HepG2 (cell line): ENCODE results near the gene GRHPR. TPM values are rescaled to one million over a fixed set of nuclear protein-coding genes. Genes with fewer than 3 reads are reported as not detected.

Experiments
- ATAC-seq: fragments of 200-7000 bp; cut with Tn5 transposase; 3 replicates; pipeline ENCODE4 v1.9.1; 2020; ENCODE audit warnings: mild to moderate bottlenecking, moderate library complexity
- BruUV-seq: library from RNA; stranded (reverse); fragments of 400-500 nt; replicated peaks from 2 replicates; lab custom pipeline; 2021; lab: Mats Ljungman, UMichigan
- CTCF ChIA-PET: fragments of 300-600 bp; formaldehyde crosslinking; extraction: SDS; loops from one replicate; lab custom pipeline; 2021; ENCODE audit warnings: low total read pairs, inconsistent platforms, low intra/inter-chr PET ratio; lab: Yijun Ruan, JAX
- POLR2A ChIA-PET: fragments of 350-600 bp; sonication (Branson Sonifier 250); formaldehyde crosslinking; loops from one replicate; lab custom pipeline; 2020; ENCODE audit warnings: antibody characterized with exemption, inconsistent platforms; lab: Yijun Ruan, JAX
- DNase-seq: peaks from one replicate; pipeline ENCODE4 v3.0.0-alpha.2; 2015; ENCODE audit warnings: low spot score
- FAIRE-seq: peaks from 3 replicates; lab custom pipeline; 2011; peaks lifted over from hg19 to GRCh38; lab: Jason Lieb, UNC
- H2AFZ ChIP-seq: one replicate; pipeline ENCODE4 v1.6.1; 2011; ENCODE audit warnings: low read length, inconsistent platforms
- H3K27ac ChIP-seq: fragments of 300-600 bp; 3 replicates; pipeline ENCODE4 v1.8.0; 2011; ENCODE audit warnings: mixed run types, mild to moderate bottlenecking, mixed read lengths, low read length, inconsistent platforms; ENCODE audit not compliant: insufficient read depth; ENCODE audit errors: extremely low read length
- H3K27me3 ChIP-seq, 2 experiments: fragments of 200-600 bp in 1 of 2; 2 replicates in 1 of 2; 3 replicates in 1 of 2; pipeline versions ENCODE4 v1.6.0 to v1.8.0; 2011; ENCODE audit warnings: low read length in 2 of 2, mild to moderate bottlenecking in 2 of 2, moderate library complexity in 2 of 2, inconsistent platforms in 1 of 2; ENCODE audit not compliant: insufficient read depth in 2 of 2, control insufficient read depth in 1 of 2
- H3K36me3 ChIP-seq, 2 experiments: fragments of 200-600 bp in 1 of 2; replicated peaks in 1 of 2; 2 replicates in 1 of 2; 3 replicates in 1 of 2; pipeline versions ENCODE4 v1.5.1 to v1.8.0; 2011; ENCODE audit warnings: low read length in 2 of 2, inconsistent platforms in 1 of 2; ENCODE audit not compliant: insufficient read depth in 2 of 2, control insufficient read depth in 1 of 2
- H3K4me1 ChIP-seq: 2 replicates; pipeline ENCODE4 v1.5.1; 2012; ENCODE audit warnings: low read length, inconsistent platforms; ENCODE audit not compliant: insufficient read depth
- H3K4me2 ChIP-seq: 2 replicates; pipeline ENCODE4 v1.6.0; 2011; ENCODE audit warnings: low read depth, low read length, inconsistent platforms
- H3K4me3 ChIP-seq, 3 experiments: fragments of 200-600 bp in 1 of 3; sonication (generic), shearing (Covaris generic) in 1 of 3; replicated peaks in 1 of 3; 2 replicates each; pipeline ENCODE4 v1.5.1; 2011 to 2016; ENCODE audit warnings: low read length in 3 of 3, inconsistent platforms in 2 of 3, low read depth in 2 of 3, mild to moderate bottlenecking in 2 of 3, control low read depth in 1 of 3, mixed read lengths in 1 of 3; ENCODE audit not compliant: insufficient read depth in 1 of 3
- H3K79me2 ChIP-seq: one replicate; pipeline ENCODE4 v1.6.1; 2011; ENCODE audit warnings: low read length, inconsistent platforms; ENCODE audit not compliant: insufficient read depth
- H3K9ac ChIP-seq: 2 replicates; pipeline ENCODE4 v1.6.0; 2011; ENCODE audit warnings: mild to moderate bottlenecking, low read depth, low read length, inconsistent platforms; ENCODE audit not compliant: insufficient read depth
- H3K9me3 ChIP-seq: 2 replicates; pipeline ENCODE4 v1.5.1; 2012; ENCODE audit warnings: mild to moderate bottlenecking, low read length
- H4K20me1 ChIP-seq: 2 replicates; pipeline ENCODE4 v1.6.0; 2011; ENCODE audit warnings: inconsistent platforms, mild to moderate bottlenecking, low read length, moderate library complexity; ENCODE audit not compliant: insufficient read depth
- PCBP2 ChIP-seq: fragments of 200-400 bp; formaldehyde crosslinking; optimal IDR thresholded peaks from 2 replicates; pipeline ENCODE3; 2018; ENCODE audit warnings: low read length, low read depth; ENCODE audit not compliant: poor library complexity, severe bottlenecking
- PHF20 ChIP-seq: sonication (generic); formaldehyde crosslinking; IDR thresholded peaks from 2 replicates; pipeline ENCODE4 v1.5.0; 2020; ENCODE audit warnings: mild to moderate bottlenecking, missing genetic modification reagents
- PTBP1 ChIP-seq: fragments of 200-400 bp; formaldehyde crosslinking; IDR thresholded peaks from 2 replicates; pipeline ENCODE4 v1.6.1; 2018; ENCODE audit warnings: low read length, low read depth; ENCODE audit not compliant: poor library complexity, severe bottlenecking
- RARA ChIP-seq: IDR thresholded peaks from 2 replicates; pipeline ENCODE4 v1.6.1; 2016; ENCODE audit warnings: missing genetic modification reagents, missing compliant biosample characterization
- ZMYM4 ChIP-seq: sonication (generic); formaldehyde crosslinking; IDR thresholded peaks from 2 replicates; pipeline ENCODE4 v1.8.1; 2023; ENCODE audit warnings: mild to moderate bottlenecking, missing genetic modification reagents
- ZNF318 ChIP-seq: sonication (generic); formaldehyde crosslinking; IDR thresholded peaks from 2 replicates; pipeline ENCODE4 v1.4.0; 2020; ENCODE audit warnings: mild to moderate bottlenecking, missing genetic modification reagents
- ZNF430 ChIP-seq: sonication (generic); formaldehyde crosslinking; IDR thresholded peaks from 2 replicates; pipeline ENCODE4 v1.9.0; 2021; ENCODE audit warnings: mild to moderate bottlenecking, missing genetic modification reagents
- ZSCAN29 ChIP-seq: sonication (generic); formaldehyde crosslinking; conservative IDR thresholded peaks from 2 replicates; pipeline ENCODE4 v1.4.0; 2020; ENCODE audit warnings: mild to moderate bottlenecking, missing genetic modification reagents
- WGBS: methylation state at CpG from one replicate; pipeline ENCODE4 v1.1.6; 2017; ENCODE audit warnings: low lambda C conversion rate; 5-methylcytosine and 5-hydroxymethylcytosine counted together
- in situ Hi-C: cut with HindIII; loops from 2 replicates; pipeline ENCODE4 v1.10.0; 2017; ENCODE audit warnings: low pct_unique_long_range_greater_than_20kb; ENCODE audit not compliant: extremely low pct_ligation_motif_present
- intact Hi-C: fragments of 100-400 bp; cut with micrococcal nuclease; formaldehyde crosslinking; loops from one replicate; pipeline ENCODE4 v1.10.0; 2022; ENCODE audit not compliant: unreplicated experiment
- polyA plus RNA-seq, 8 experiments: library from polyadenylated mRNA; depleted of rRNA in 3 of 8; stranded (reverse) in 7 of 8; unstranded in 1 of 8; fragments of >200 nt; fragmentation: Illumina TruSeq in 4 of 8; extraction: Trizol in 4 of 8; gene quantifications; 2 replicates each; pipeline versions ENCODE4 v1.2.1 to v1.2.3, GENCODE V29; 2011 to 2016; ENCODE audit warnings: low read depth in 4 of 8, missing spikeins in 1 of 8, mixed read lengths in 1 of 8; ENCODE audit not compliant: insufficient read depth in 1 of 8
- total RNA-seq, 5 experiments: library from RNA; depleted of rRNA; stranded (reverse); fragments of >200 nt; fragmentation: Illumina TruSeq; extraction: Trizol; gene quantifications; 2 replicates each; pipeline ENCODE4 v1.2.3, GENCODE V29; 2016; ENCODE audit warnings: low read depth in 1 of 5
- TF ChIP-seq, protein P1 (sequence below): sonication (generic); formaldehyde crosslinking; IDR thresholded peaks from 2 replicates; pipeline ENCODE4 v1.8.0; 2022; ENCODE audit warnings: mild to moderate bottlenecking, missing genetic modification reagents, borderline replicate concordance
- TF ChIP-seq, protein P2 (sequence below): sonication (generic); formaldehyde crosslinking; conservative IDR thresholded peaks from 2 replicates; pipeline ENCODE4 v1.8.1; 2023; ENCODE audit warnings: missing genetic modification reagents
- TF ChIP-seq, protein P3 (sequence below): sonication (generic); formaldehyde crosslinking; IDR thresholded peaks from 2 replicates; pipeline ENCODE4 v1.4.0; 2020; ENCODE audit warnings: missing genetic modification reagents, mild to moderate bottlenecking, borderline replicate concordance

Gene GRHPR
- total and polyA plus RNA-seq, 2 of the 13 experiments (the other 11 are each of a cell fraction or from before 2014, with no cell fraction given), result 113 to 115 TPM

- Histone ChIP-seq H3K27ac (peak overlapping the region; percentile 64), H3K4me2 (peak overlapping the region; percentile 75), H2AFZ (no peak overlapping the region), H3K79me2 (peaks cover 20% of the 10 kb centered on the region), H3K9ac (peak overlapping the region; percentile 86), H3K9me3 (no peaks in the 10 kb centered on the region), H3K36me3 (peaks cover 4 to 26% of the 10 kb centered on the region in 2 experiments; a peak in 4 of 5 replicates), H3K27me3 (no peaks in the 10 kb centered on the region; a peak in 1 of 5 replicates), H4K20me1 (no peaks in the 10 kb centered on the region), H3K4me1 (peaks cover 52% of the 10 kb centered on the region), H3K4me3 (peak overlapping the region; percentile 79 to 86 (median 82))
- WGBS, result 0% methylated on average over 7 of the region's 7 CpGs
- ChIA-PET CTCF (no interaction called here), POLR2A (interaction anchor here (1.6 to 2.5 kb wide), 6 partner anchors 16 to 422 kb away, joined by 4 to 16 read pairs (median 8); partner anchors contain the start of genes EXOSC3 and GRHPR)
- no peak for FAIRE-seq
- ATAC-seq, result no peak; the same call in 2 of the 3 replicates
- in situ Hi-C loops (loop anchor here (10.0 to 25.0 kb wide), 4 partner anchors 251 to 876 kb away; partner anchors contain the start of gene SLC25A51), intact Hi-C loops (loop anchor here (5.0 to 10.0 kb wide), 3 partner anchors 106 to 416 kb away; partner anchors contain the start of genes EXOSC3, SLC25A51 and TOMM5)
- no TSS peak for BruUV-seq
- DNase-seq, result no peak
- TF ChIP-seq ZMYM4 (CRISPR knock-in tag), result no peak
- TF ChIP-seq RARA (CRISPR knock-in tag), result no peak
- TF ChIP-seq ZSCAN29 (CRISPR knock-in tag), result no peak; the same call in 1 of the 2 replicates
- 0 out of 2 replicates have a peak, but pooled peaks have one; percentile 6 for TF ChIP-seq ZNF318 (CRISPR knock-in tag)
- TF ChIP-seq, protein P1, sequence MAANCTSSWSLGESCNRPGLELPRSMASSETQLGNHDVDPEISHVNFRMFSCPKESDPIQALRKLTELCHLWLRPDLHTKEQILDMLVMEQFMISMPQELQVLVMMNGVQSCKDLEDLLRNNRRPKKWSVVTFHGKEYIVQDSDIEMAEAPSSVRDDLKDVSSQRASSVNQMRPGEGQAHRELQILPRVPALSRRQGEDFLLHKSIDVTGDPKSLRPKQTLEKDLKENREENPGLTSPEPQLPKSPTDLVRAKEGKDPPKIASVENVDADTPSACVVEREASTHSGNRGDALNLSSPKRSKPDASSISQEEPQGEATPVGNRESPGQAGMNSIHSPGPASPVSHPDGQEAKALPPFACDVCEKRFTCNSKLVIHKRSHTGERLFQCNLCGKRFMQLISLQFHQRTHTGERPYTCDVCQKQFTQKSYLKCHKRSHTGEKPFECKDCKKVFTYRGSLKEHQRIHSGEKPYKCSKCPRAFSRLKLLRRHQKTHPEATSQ (CRISPR knock-in tag), result 0 out of 2 replicates have a peak, but pooled peaks have one; percentile 10
- no peak for TF ChIP-seq PHF20 (CRISPR knock-in tag)
- no peak for TF ChIP-seq ZNF430 (CRISPR knock-in tag)
- no peak for TF ChIP-seq PTBP1
- no peak for TF ChIP-seq PCBP2
- TF ChIP-seq, protein P2, sequence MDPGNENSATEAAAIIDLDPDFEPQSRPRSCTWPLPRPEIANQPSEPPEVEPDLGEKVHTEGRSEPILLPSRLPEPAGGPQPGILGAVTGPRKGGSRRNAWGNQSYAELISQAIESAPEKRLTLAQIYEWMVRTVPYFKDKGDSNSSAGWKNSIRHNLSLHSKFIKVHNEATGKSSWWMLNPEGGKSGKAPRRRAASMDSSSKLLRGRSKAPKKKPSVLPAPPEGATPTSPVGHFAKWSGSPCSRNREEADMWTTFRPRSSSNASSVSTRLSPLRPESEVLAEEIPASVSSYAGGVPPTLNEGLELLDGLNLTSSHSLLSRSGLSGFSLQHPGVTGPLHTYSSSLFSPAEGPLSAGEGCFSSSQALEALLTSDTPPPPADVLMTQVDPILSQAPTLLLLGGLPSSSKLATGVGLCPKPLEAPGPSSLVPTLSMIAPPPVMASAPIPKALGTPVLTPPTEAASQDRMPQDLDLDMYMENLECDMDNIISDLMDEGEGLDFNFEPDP (CRISPR knock-in tag), result no peak
- TF ChIP-seq, protein P3, sequence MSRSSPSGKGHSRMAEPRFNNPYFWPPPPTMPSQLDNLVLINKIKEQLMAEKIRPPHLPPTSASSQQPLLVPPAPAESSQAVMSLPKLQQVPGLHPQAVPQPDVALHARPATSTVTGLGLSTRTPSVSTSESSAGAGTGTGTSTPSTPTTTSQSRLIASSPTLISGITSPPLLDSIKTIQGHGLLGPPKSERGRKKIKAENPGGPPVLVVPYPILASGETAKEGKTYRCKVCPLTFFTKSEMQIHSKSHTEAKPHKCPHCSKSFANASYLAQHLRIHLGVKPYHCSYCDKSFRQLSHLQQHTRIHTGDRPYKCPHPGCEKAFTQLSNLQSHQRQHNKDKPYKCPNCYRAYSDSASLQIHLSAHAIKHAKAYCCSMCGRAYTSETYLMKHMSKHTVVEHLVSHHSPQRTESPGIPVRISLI, result no peak
These were observed 63.7 kb downstream of the GRHPR start for GRCh38 chr9:37486256-37486615.
